OCI-LY7 (cell line): Measurements from ENCODE around the gene APELA.
"Not testable (repeated sequence)": the region's sequence is repeated elsewhere in the genome, so short reads cannot be mapped to it uniquely, and the experiment has no call there.

Experiments used
- EZH2phosphoT487 ChIP-seq: fragments of 200-600 bp; sonication (generic); IDR thresholded peaks from 2 replicates; pipeline ENCODE4 v1.6.1; 2018; ENCODE audit warnings: low read depth, borderline replicate concordance, mild to moderate bottlenecking, mixed run types, antibody characterized with exemption, low read length, moderate library complexity, mixed read lengths
- TF ChIP-seq, protein P1 (sequence below): fragments of 200-600 bp; sonication (generic); conservative IDR thresholded peaks from 2 replicates; pipeline ENCODE4 v1.5.1; 2014; ENCODE audit warnings: mild to moderate bottlenecking, antibody characterized with exemption, low read length, moderate library complexity, mixed read lengths

DNA sequence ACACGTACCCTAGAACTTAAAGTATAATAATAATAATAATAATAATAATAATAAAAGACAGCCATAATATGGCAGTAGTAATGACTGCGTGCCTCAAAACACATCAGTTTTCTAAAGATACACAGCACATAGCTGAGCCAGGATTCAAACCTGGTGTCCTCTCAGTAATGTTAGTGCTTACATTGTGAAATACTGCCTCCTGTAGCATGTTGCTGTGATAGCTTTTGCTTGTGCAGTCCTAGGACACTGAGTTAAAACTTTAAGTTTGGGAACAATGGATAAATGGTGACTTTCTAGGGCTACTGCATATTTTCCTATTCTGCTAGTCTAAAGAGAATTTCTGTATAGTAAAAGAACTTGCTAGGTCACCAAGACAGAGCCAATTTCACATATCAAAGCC is 36.5 kb downstream of the APELA start:
- TF ChIP-seq, protein P1, sequence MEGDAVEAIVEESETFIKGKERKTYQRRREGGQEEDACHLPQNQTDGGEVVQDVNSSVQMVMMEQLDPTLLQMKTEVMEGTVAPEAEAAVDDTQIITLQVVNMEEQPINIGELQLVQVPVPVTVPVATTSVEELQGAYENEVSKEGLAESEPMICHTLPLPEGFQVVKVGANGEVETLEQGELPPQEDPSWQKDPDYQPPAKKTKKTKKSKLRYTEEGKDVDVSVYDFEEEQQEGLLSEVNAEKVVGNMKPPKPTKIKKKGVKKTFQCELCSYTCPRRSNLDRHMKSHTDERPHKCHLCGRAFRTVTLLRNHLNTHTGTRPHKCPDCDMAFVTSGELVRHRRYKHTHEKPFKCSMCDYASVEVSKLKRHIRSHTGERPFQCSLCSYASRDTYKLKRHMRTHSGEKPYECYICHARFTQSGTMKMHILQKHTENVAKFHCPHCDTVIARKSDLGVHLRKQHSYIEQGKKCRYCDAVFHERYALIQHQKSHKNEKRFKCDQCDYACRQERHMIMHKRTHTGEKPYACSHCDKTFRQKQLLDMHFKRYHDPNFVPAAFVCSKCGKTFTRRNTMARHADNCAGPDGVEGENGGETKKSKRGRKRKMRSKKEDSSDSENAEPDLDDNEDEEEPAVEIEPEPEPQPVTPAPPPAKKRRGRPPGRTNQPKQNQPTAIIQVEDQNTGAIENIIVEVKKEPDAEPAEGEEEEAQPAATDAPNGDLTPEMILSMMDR: not testable (repeated sequence)
- TF ChIP-seq EZH2phosphoT487: not testable (repeated sequence)
